Measurements from ENCODE around the gene PPP1R12C.

GRCh38 chr19:55116232-55116858 lies 1.1 kb downstream of the PPP1R12C start:
- no peak for TF ChIP-seq CTCF (IDR thresholded peaks at IDR 0.05)
- no peak for TF ChIP-seq TCF7L2 (IDR thresholded peaks at IDR 0.05; ENCODE audit: low read depth, low read length)
